H1 (cell line): ENCODE results near the gene MEIS3. TPM values are rescaled to one million over a fixed set of nuclear protein-coding genes. Genes with fewer than 3 reads are reported as not detected.

Experiments used
- EGR1 ChIP-seq: IDR thresholded peaks from 2 replicates; pipeline ENCODE4 v1.6.1; 2011; ENCODE audit warnings: low read depth, low read length, borderline replicate concordance
- KDM5A ChIP-seq: fragments of 200-600 bp; IDR thresholded peaks from 2 replicates; pipeline ENCODE4 v1.7.1; 2012; ENCODE audit warnings: mild to moderate bottlenecking, low read length, inconsistent platforms, mixed read lengths
- SRF ChIP-seq: IDR thresholded peaks from 2 replicates; pipeline ENCODE4 v1.6.1; 2011; ENCODE audit warnings: mild to moderate bottlenecking, low read depth, low read length, moderate library complexity
- SUZ12 ChIP-seq: fragments of 200-600 bp; sonication (generic); IDR thresholded peaks from 2 replicates; pipeline ENCODE4 v1.6.1; 2012; ENCODE audit warnings: mild to moderate bottlenecking, inconsistent platforms, low read length, moderate library complexity, mixed read lengths
- USF2 ChIP-seq: IDR thresholded peaks from 2 replicates; pipeline ENCODE4 v1.6.1; 2011; ENCODE audit warnings: low read length, improper control_type of control experiment
- polyA plus RNA-seq, 7 experiments: library from polyadenylated mRNA; depleted of rRNA in 3 of 7; stranded (reverse) in 5 of 7; unstranded in 2 of 7; fragments of >200 nt in 5 of 7; fragments of 200-250 nt in 2 of 7; gene quantifications; 1 replicate in 5 of 7; 2 replicates in 1 of 7; 4 replicates in 1 of 7; pipeline versions ENCODE4 v1.2.1 to v1.2.3, GENCODE V29; 2011 to 2013; ENCODE audit warnings: missing spikeins in 2 of 7, mixed read lengths in 2 of 7
- total RNA-seq: library from RNA; stranded (reverse); fragmentation: NEBNext Ultra II Directional; extraction: Animal tissue kit (Norgen Biotek cat#: 25700); gene quantifications from 2 replicates; pipeline ENCODE4 v1.2.1, GENCODE V29; 2021

Gene MEIS3
- total and polyA plus RNA-seq, 2 of the 8 experiments (the other 6 are each of a cell fraction or from before 2014, with no cell fraction given) = 24.5 to 28.2 TPM

DNA sequence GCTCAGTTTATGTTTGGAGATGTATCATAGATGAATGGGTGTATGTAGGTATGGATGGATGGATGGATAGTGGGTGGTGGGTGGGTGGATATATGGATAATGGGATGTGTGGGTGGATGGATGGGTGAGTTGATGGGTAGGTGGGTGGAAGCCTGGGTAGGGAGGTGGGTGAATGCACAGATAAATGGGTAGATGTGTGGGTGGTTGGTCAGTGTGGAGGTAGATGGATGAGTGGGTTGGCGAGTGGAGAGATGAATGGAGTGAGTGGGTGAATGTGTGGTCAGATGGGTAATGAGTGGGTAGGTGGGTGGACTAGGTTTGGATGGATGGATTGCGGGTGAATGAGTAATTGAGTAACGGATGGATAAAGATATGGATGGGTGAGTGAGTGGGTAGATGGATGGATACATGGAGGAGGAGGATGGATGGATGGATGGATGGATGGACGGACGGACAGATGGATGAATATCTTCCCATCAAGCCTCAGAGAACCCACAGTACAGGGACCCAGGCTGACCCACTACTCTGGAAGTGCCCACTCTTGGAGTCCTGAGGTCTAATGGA lies 13.4 kb downstream of the MEIS3 start (continued):
- TF ChIP-seq EGR1 (no peak), SUZ12 (no peak), USF2 (no peak), KDM5A (no peak), SRF (no peak)
